Astrocyte of the cerebellum (primary cell): Measurements from ENCODE around the gene OR2Y1.
"Not testable (repeated sequence)": the region's sequence is repeated elsewhere in the genome, so short reads cannot be mapped to it uniquely, and the experiment has no call there.

Experiments used
- DNase-seq: peaks from one replicate; pipeline ENCODE4 v3.0.0-alpha.2; 2011; ENCODE audit warnings: low read depth
- H3K4me3 ChIP-seq: 2 replicates; pipeline ENCODE4 v1.5.1; 2011; ENCODE audit warnings: mild to moderate bottlenecking, low read depth, low read length, moderate library complexity
- in situ Hi-C: cut with HindIII; loops from 2 replicates; pipeline ENCODE4 v1.10.0; 2017; ENCODE audit warnings: low sequenced_read_pairs
- TF ChIP-seq, protein P1 (sequence below): IDR thresholded peaks from 2 replicates; pipeline ENCODE4 v1.5.1; 2012; ENCODE audit warnings: low read length, low read depth, moderate library complexity, mild to moderate bottlenecking; ENCODE audit errors: missing control alignments

The OR2Y1 gene

DNA sequence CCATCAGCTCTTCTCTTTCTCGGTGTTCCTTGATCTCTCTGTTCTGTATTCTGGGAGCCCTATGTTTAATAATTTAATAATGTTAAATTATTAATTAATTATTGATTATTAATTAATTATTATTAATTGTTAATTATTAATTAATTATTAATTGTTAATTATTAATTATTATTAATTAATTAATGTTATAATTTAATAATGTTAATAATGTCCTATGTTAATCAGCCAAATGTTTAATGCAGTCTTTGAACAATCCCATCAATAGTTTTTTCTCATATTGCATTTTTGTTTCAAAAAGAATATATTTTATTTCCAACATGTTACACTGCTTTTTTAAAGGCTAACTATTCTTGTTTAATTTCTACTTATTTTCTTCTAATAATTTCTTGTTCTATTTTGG lies 36.5 kb upstream of the OR2Y1 start:
- in situ Hi-C loops: no loop called here
- DNase-seq: no peak
- TF ChIP-seq, protein P1, sequence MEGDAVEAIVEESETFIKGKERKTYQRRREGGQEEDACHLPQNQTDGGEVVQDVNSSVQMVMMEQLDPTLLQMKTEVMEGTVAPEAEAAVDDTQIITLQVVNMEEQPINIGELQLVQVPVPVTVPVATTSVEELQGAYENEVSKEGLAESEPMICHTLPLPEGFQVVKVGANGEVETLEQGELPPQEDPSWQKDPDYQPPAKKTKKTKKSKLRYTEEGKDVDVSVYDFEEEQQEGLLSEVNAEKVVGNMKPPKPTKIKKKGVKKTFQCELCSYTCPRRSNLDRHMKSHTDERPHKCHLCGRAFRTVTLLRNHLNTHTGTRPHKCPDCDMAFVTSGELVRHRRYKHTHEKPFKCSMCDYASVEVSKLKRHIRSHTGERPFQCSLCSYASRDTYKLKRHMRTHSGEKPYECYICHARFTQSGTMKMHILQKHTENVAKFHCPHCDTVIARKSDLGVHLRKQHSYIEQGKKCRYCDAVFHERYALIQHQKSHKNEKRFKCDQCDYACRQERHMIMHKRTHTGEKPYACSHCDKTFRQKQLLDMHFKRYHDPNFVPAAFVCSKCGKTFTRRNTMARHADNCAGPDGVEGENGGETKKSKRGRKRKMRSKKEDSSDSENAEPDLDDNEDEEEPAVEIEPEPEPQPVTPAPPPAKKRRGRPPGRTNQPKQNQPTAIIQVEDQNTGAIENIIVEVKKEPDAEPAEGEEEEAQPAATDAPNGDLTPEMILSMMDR: no peak
- H3K4me3 ChIP-seq: no peak overlapping the region

DNA sequence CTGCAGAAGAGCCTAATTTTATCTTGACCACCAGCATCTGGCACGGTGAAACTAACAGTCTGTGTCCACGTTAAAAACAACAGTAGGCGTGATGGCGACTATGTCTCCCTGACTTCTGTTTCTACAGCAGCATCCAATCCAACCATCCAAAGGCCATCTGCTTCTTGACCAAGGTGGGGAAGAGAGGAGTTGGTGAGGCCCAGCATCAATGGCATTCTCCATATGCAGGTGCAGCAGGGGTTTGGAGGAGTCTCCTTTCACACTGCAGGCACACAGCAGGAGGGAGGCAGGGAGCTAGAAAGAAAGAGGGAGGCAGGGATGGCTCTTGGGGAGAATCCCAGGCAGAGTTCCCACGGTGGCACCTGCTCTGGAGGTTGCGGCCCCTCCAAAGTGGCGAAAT lies 35.8 kb upstream of the OR2Y1 start:
- no peak for DNase-seq
- in situ Hi-C loops: no loop called here
- TF ChIP-seq, protein P1: no peak
- no peak overlapping the region for H3K4me3 ChIP-seq

DNA sequence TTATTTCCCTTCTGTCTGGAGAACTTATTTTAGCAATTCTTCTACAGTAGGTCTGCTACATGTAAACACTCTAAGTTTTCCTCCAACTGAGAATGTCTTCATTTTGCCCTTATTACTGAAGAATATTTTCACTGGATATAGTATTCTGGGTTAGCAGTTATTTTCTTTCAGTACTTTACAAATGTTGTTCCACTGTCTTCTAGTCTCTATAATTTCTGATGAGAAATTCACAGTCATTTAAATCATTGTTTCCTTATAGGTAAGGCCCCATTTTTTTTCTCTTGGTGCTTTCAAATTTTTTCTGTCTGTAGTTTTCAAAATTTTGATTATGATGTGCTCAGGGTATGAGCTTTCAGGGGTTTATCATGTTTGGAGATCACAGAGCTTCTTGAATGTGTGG lies 32.0 kb upstream of the OR2Y1 start:
- no peak overlapping the region for H3K4me3 ChIP-seq
- in situ Hi-C loops: no loop called here
- TF ChIP-seq, protein P1: no peak
- DNase-seq: no peak

DNA sequence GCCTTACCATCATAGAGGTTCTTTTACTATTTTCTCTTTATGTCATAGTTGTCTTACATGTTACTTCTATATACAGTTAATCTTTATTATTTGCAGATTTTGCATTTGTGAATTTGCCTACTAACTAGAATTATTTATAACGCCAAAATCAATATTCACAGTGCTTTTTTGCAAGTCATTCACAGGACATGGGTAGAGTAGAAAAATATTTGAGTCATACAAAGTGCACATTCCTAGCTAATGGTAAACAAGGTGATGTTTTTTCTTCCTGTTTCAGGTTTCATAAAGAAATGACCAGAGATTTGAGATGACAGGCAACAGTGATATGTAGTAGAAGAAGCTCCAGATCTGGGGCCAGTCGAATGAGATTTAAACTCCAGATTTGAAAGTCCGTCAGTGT lies 30.0 kb upstream of the OR2Y1 start:
- in situ Hi-C loops: no loop called here
- H3K4me3 ChIP-seq: no peak overlapping the region
- DNase-seq: no peak
- TF ChIP-seq, protein P1: no peak

DNA sequence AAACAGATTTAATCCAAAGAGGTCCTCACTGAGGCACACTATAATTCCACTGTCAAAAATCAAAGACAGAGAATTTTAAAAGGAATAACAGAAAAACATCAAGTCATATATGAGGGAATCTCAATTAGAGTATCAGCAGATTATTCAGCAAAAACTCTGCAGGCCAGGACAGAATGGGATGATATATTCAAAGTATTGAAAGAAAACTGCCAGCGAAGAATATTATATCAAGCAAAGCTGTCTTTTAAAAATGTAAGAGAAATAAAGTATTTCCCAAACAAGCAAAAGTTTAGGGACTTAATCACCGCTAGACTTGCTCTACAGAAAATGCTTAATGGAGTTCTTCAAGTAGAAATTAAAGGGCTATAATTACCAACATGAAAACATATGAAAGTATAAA lies 15.7 kb upstream of the OR2Y1 start:
- in situ Hi-C loops: no loop called here
- TF ChIP-seq, protein P1: no peak
- no peak for DNase-seq
- no peak overlapping the region for H3K4me3 ChIP-seq

DNA sequence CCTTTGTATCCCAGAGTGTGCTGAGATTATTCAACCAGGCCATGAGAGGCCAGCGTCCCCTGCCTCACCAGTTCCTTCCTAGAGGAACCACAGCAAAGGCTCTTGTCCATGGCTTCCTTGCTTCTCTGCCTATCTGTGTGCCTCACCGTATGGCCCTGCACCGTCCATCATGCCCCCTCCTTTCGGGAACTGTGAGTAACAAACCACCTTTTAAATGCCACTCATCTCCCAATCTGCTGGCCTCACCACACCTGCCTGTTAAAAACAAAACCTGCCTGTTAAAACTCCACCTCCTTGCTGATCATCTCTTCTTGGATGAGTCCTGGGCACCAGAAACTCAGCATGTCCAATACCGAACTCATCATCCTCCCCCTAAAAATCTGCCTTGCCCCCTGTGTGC lies 4.4 kb upstream of the OR2Y1 start:
- DNase-seq: no peak
- TF ChIP-seq, protein P1: no peak
- in situ Hi-C loops: no loop called here
- no peak overlapping the region for H3K4me3 ChIP-seq

DNA sequence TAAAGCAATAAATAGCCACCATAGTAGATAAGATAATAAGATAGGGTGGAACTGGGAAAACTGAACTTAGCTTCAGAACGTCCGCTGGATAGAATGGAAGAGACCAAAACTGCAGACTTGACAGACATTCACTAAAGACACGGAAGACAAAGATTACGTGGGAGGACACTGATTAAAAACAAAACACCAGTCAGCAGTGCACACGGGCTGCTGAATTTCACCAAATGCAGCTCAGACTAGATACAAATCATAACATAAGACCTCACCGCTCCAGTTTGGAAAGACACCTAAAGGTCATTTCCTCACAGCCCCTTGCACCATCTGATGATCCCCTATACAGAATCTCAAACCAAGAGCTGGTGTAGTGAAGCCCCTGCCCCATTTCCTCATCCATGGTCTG lies 2.9 kb upstream of the OR2Y1 start:
- H3K4me3 ChIP-seq: no peak overlapping the region
- no peak for DNase-seq
- TF ChIP-seq, protein P1: no peak
- in situ Hi-C loops: no loop called here

DNA sequence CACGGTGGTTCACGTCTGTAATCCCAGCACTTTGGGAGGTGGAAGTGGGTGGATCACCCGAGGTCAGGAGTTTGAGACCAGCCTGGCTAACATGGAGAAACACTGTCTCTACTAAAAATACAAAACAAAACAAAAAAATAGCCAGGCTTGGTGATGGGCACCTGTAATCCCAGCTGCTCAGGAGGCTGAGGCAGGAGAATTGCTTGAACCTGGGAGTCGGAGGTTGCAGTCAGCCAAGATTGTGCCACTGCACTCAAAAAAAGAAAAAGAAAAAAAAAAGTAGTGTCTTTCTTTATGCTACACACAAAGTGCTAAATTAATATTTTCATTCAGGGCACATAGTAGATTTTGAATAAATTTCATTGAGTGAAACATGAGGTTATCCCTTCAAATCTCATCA lies 1.1 kb upstream of the OR2Y1 start:
- DNase-seq, in situ Hi-C loops, H3K4me3 ChIP-seq: not testable (repeated sequence)
